ENCODE measurements around the gene PRR29.
A peak's percentile ranks its signal among the peaks of the same experiment; 100 is the strongest.
"Not testable (repeated sequence)": the region's sequence is repeated elsewhere in the genome, so short reads cannot be mapped to it uniquely, and the experiment has no call there.

The PRR29 gene

GRCh38 chr17:64008346-64008745 is 10.2 kb downstream of the PRR29 start:
- no peak for DNase-seq (ENCODE audit: insufficient read length)
- no peak for FAIRE-seq
- TF ChIP-seq POLR2AphosphoS5 (IDR thresholded peaks at IDR 0.05; ENCODE audit: low read depth, low read length) (no peak), TAF1 (IDR thresholded peaks at IDR 0.05; ENCODE audit: borderline replicate concordance, low read depth, low read length) (no peak), POLR2A (IDR thresholded peaks at IDR 0.05; ENCODE audit: low read depth, low read length) (no peak)

- no peak for TF ChIP-seq POLR2AphosphoS5 (IDR thresholded peaks at IDR 0.05; ENCODE audit: low read depth, low read length)
- TF ChIP-seq POLR2A (IDR thresholded peaks at IDR 0.05; ENCODE audit: low read depth, low read length), result no peak
- TF ChIP-seq TAF1 (IDR thresholded peaks at IDR 0.05; ENCODE audit: borderline replicate concordance, low read depth, low read length), result no peak
- DNase-seq (ENCODE audit: insufficient read length) (no peak), FAIRE-seq (no peak)
Observed at GRCh38 chr17:64008830-64009229, 10.7 kb downstream of the PRR29 start.

- FAIRE-seq (no peak), DNase-seq (ENCODE audit: insufficient read length) (no peak)
- TF ChIP-seq POLR2AphosphoS5 (IDR thresholded peaks at IDR 0.05; ENCODE audit: low read depth, low read length) (no peak), POLR2A (IDR thresholded peaks at IDR 0.05; ENCODE audit: low read depth, low read length) (no peak), TAF1 (IDR thresholded peaks at IDR 0.05; ENCODE audit: borderline replicate concordance, low read depth, low read length) (no peak)
Observed at GRCh38 chr17:64009571-64010402, 11.6 kb downstream of the PRR29 start.

GRCh38 chr17:64015447-64015846 is 17.3 kb downstream of the PRR29 start:
- no peak for TF ChIP-seq POLR2AphosphoS5 (IDR thresholded peaks at IDR 0.05; ENCODE audit: low read depth, low read length)
- no peak for TF ChIP-seq TAF1 (IDR thresholded peaks at IDR 0.05; ENCODE audit: borderline replicate concordance, low read depth, low read length)
- no peak for TF ChIP-seq POLR2A (IDR thresholded peaks at IDR 0.05; ENCODE audit: low read depth, low read length)
- FAIRE-seq (no peak), DNase-seq (ENCODE audit: insufficient read length) (no peak)

GRCh38 chr17:64016231-64016784 is 18.2 kb downstream of the PRR29 start:
- FAIRE-seq, result peak; percentile 92
- DNase-seq (ENCODE audit: insufficient read length), result no peak
- TF ChIP-seq POLR2A (IDR thresholded peaks at IDR 0.05; ENCODE audit: low read depth, low read length) (no peak), TAF1 (IDR thresholded peaks at IDR 0.05; ENCODE audit: borderline replicate concordance, low read depth, low read length) (no peak), POLR2AphosphoS5 (IDR thresholded peaks at IDR 0.05; ENCODE audit: low read depth, low read length) (no peak)

GRCh38 chr17:64016974-64017373 is 18.8 kb downstream of the PRR29 start:
- DNase-seq (ENCODE audit: insufficient read length) (no peak), FAIRE-seq (no peak)
- TF ChIP-seq POLR2AphosphoS5 (IDR thresholded peaks at IDR 0.05; ENCODE audit: low read depth, low read length), result no peak
- TF ChIP-seq POLR2A (IDR thresholded peaks at IDR 0.05; ENCODE audit: low read depth, low read length), result no peak
- no peak for TF ChIP-seq TAF1 (IDR thresholded peaks at IDR 0.05; ENCODE audit: borderline replicate concordance, low read depth, low read length)

- TF ChIP-seq TAF1 (IDR thresholded peaks at IDR 0.05; ENCODE audit: borderline replicate concordance, low read depth, low read length) (no peak), POLR2AphosphoS5 (IDR thresholded peaks at IDR 0.05; ENCODE audit: low read depth, low read length) (no peak), POLR2A (IDR thresholded peaks at IDR 0.05; ENCODE audit: low read depth, low read length) (no peak)
- FAIRE-seq (no peak), DNase-seq (ENCODE audit: insufficient read length) (no peak)
Observed at GRCh38 chr17:64017381-64017980, 19.3 kb downstream of the PRR29 start.

GRCh38 chr17:64019551-64019961 is 21.4 kb downstream of the PRR29 start:
- FAIRE-seq; DNase-seq (ENCODE audit: insufficient read length): not testable (repeated sequence)

- DNase-seq (ENCODE audit: insufficient read length), result no peak
- peak; percentile 89 for FAIRE-seq
Observed at GRCh38 chr17:64020056-64020766, 22.1 kb downstream of the PRR29 start, which contains the start of gene ICAM2. ICAM2 (minus strand) TSS chr17:64020633; CDS start chr17:64006691, 13,942 bp downstream.

GRCh38 chr17:64022611-64023063 is 24.5 kb downstream of the PRR29 start:
- DNase-seq (ENCODE audit: insufficient read length) (no peak), FAIRE-seq (no peak)
- TF ChIP-seq POLR2AphosphoS5 (IDR thresholded peaks at IDR 0.05; ENCODE audit: low read depth, low read length) (no peak), POLR2A (IDR thresholded peaks at IDR 0.05; ENCODE audit: low read depth, low read length) (no peak), TAF1 (IDR thresholded peaks at IDR 0.05; ENCODE audit: borderline replicate concordance, low read depth, low read length) (no peak)

More at GRCh38 chr17:64020056-64020766, 22.1 kb downstream of the PRR29 start, which contains the start of gene ICAM2:
- TF ChIP-seq POLR2A (IDR thresholded peaks at IDR 0.05; ENCODE audit: low read depth, low read length), result peak; percentile 89
- 0 out of 2 replicates have a peak, but pooled peaks have one; percentile 56 for TF ChIP-seq TAF1 (IDR thresholded peaks at IDR 0.05; ENCODE audit: borderline replicate concordance, low read depth, low read length)
- peak; percentile 88 for TF ChIP-seq POLR2AphosphoS5 (IDR thresholded peaks at IDR 0.05; ENCODE audit: low read depth, low read length)

GRCh38 chr17:64024215-64024654 is 26.1 kb downstream of the PRR29 start:
- no peak for DNase-seq (ENCODE audit: insufficient read length)
- TF ChIP-seq POLR2A (IDR thresholded peaks at IDR 0.05; ENCODE audit: low read depth, low read length) (no peak), POLR2AphosphoS5 (IDR thresholded peaks at IDR 0.05; ENCODE audit: low read depth, low read length) (no peak), TAF1 (IDR thresholded peaks at IDR 0.05; ENCODE audit: borderline replicate concordance, low read depth, low read length) (no peak)
- FAIRE-seq, result no peak
